Lower lobe of right lung (tissue), 2 donors: ENCODE results near the gene ARAP1. TPM values are rescaled to one million over a fixed set of nuclear protein-coding genes. Genes with fewer than 3 reads are reported as not detected.

Experiments used
- ATAC-seq, 2 donors: fragments of 200-7000 bp; cut with Tn5 transposase; one replicate each; pipeline ENCODE4 v1.9.1; 2020 to 2022; ENCODE audit warnings: mild to moderate bottlenecking in 2 of 2, moderate library complexity in 2 of 2
- DNase-seq: peaks from one replicate; pipeline ENCODE4 v3.0.0-alpha.2; 2020
- H3K27ac ChIP-seq: fragments of 200-600 bp; one replicate; pipeline ENCODE4 v1.8.0; 2022
- H3K27me3 ChIP-seq: fragments of 200-600 bp; one replicate; pipeline ENCODE4 v1.8.0; 2022; ENCODE audit warnings: low read depth
- H3K36me3 ChIP-seq: fragments of 200-600 bp; one replicate; pipeline ENCODE4 v1.8.0; 2022; ENCODE audit warnings: mild to moderate bottlenecking
- H3K4me1 ChIP-seq: fragments of 200-600 bp; one replicate; pipeline ENCODE4 v1.8.0; 2022
- H3K4me3 ChIP-seq: fragments of 200-600 bp; one replicate; pipeline ENCODE4 v1.8.0; 2022; ENCODE audit warnings: mild to moderate bottlenecking
- H3K9me3 ChIP-seq: fragments of 200-600 bp; one replicate; pipeline ENCODE4 v1.8.0; 2022
- intact Hi-C: fragments of 100-400 bp; cut with DNase I; formaldehyde crosslinking; loops from one replicate; pipeline ENCODE4 v1.11.0; 2022
- total RNA-seq: library from RNA; stranded (reverse); fragmentation: NEBNext Ultra II Directional; extraction: Animal tissue kit (Norgen Biotek cat#: 25700); gene quantifications from one replicate; pipeline ENCODE4 v1.2.1, GENCODE V29; 2021
- TF ChIP-seq, protein P1 (sequence below): fragments of 200-600 bp; IDR thresholded peaks from one replicate; pipeline ENCODE4 v1.8.0; 2022; ENCODE audit warnings: antibody characterized with exemption, mild to moderate bottlenecking
- donor health status: DM: no; HTN: yes; CAD: no; lungs with severe emphysema.

ARAP1 gene
- total RNA-seq, 1 donor from 2014 or later = 276 TPM

DNA sequence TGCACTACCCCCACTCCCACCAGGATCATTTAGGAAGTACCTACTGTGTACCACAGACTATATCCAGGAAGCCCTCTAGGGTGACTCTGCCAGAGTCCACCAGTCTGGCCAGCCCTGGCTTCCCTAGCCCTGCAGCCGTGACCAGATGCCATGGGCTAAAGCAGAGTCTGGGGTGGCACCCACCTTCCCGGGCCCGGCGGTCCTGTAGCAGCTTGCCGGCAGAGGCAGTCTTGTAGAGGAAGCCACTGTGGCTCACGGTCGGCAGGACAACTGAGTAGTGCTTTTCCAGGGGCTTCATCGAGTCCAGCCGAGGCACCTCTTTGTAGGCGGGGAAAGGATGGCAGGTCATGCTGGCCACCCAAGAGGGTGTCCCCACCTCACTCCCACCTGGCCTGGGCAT, 50.7 kb downstream of the ARAP1 start:
- TF ChIP-seq, protein P1, sequence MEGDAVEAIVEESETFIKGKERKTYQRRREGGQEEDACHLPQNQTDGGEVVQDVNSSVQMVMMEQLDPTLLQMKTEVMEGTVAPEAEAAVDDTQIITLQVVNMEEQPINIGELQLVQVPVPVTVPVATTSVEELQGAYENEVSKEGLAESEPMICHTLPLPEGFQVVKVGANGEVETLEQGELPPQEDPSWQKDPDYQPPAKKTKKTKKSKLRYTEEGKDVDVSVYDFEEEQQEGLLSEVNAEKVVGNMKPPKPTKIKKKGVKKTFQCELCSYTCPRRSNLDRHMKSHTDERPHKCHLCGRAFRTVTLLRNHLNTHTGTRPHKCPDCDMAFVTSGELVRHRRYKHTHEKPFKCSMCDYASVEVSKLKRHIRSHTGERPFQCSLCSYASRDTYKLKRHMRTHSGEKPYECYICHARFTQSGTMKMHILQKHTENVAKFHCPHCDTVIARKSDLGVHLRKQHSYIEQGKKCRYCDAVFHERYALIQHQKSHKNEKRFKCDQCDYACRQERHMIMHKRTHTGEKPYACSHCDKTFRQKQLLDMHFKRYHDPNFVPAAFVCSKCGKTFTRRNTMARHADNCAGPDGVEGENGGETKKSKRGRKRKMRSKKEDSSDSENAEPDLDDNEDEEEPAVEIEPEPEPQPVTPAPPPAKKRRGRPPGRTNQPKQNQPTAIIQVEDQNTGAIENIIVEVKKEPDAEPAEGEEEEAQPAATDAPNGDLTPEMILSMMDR = no peak
- Histone ChIP-seq H3K36me3 (peaks cover 99% of the 10 kb centered on the region), H3K9me3 (no peaks in the 10 kb centered on the region), H3K27me3 (no peaks in the 10 kb centered on the region), H3K27ac (peak overlapping the region; percentile 53), H3K4me1 (peaks cover 34% of the 10 kb centered on the region), H3K4me3 (no peak overlapping the region)
- intact Hi-C loops = no loop called here
- ATAC-seq = no peak
- no peak for DNase-seq

DNA sequence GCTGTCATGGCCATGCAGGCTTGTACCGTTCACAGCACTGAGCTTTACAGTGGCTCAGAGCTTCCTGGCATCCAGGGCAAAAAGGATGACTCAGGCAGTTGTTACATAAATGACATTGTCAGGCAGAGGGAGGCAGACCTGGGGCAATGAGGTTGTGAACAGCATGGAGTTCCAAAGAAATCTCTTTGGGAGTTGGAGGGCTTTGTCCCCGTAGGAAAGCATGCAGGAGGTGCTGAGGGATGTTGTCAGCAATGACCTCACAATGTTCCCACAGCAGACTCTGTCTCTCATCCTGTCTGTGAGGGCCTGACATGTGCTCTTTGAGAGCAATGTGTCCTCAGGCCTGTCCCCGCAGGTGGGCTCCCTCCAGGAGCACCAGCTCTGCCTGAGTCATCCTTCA, 52.1 kb downstream of the ARAP1 start:
- H3K9me3 ChIP-seq = no peaks in the 10 kb centered on the region
- intact Hi-C loops = no loop called here
- H3K36me3 ChIP-seq = peaks cover 99% of the 10 kb centered on the region
- DNase-seq (no peak), ATAC-seq (no peak)
- no peak overlapping the region for H3K27ac ChIP-seq
- TF ChIP-seq, protein P1 = no peak
- no peaks in the 10 kb centered on the region for H3K27me3 ChIP-seq
- H3K4me1 ChIP-seq = peaks cover 34% of the 10 kb centered on the region
- H3K4me3 ChIP-seq = no peak overlapping the region

DNA sequence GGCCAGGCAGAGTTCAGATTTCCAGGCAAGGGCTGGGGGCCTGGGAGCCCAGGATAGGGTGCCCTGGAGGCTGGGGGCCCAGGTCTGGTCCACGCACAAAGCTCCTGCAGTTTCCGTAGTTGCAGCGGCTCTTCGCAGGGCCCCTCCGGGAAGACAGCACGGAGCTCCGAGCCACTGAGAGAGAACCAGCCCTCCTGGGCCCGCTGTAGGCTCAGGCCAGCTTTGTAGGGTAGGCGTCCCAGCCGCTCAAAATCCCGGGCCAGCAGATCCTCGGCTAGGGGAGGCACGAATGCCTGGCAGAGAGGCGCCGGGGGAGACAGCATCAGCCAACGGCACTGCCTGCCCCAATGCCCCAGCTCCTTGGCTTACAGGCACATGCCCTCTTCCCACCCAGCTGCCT, 54.4 kb downstream of the ARAP1 start:
- peaks cover 100% of the 10 kb centered on the region for H3K36me3 ChIP-seq
- DNase-seq (no peak), ATAC-seq (no peak)
- H3K4me1 ChIP-seq = peaks cover 16% of the 10 kb centered on the region
- intact Hi-C loops = no loop called here
- TF ChIP-seq, protein P1 = no peak
- H3K27me3 ChIP-seq = no peaks in the 10 kb centered on the region
- no peak overlapping the region for H3K27ac ChIP-seq
- no peaks in the 10 kb centered on the region for H3K9me3 ChIP-seq
- no peak overlapping the region for H3K4me3 ChIP-seq

DNA sequence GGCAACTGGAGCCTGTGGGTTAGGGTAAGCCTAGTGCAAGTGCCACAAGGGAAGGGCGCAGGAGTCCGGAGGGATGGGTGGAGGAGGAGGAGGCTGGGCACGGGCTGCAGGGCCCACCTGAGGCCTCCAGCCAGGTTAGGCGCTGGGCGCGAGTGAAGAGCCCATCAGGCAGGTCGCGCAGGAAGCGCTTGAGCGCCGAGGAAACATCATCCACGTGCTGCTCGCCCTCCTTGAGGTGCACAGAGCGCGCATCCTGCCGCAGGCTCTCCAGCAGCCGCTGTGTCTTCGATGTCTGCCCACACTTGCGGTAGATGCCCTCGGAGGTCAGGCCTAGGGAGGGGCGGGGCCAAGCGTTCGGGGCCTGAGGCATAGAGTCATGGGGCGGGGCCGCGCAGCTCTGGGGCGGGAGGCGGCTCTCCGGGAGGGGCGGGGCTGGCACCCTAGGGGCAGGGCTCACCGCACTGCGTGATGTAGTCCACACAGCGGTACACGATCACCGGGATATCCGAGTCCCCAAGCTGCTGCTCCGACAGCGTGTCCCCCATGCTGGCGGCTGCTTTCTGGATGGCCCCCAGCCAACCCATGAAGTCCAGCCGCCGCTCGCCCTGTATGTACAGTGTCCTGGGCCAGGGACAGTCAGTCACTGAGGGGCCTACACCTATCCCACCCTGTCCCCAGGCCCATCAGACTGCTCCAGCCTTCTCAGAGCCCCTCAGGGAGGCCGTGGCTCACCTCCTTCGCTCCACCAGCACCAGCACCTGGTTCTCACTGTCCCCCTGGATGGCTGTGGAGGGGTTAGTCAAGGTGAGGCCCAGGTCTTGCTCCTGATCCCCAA, 55.1 kb downstream of the ARAP1 start:
- Histone ChIP-seq H3K27ac (no peak overlapping the region), H3K36me3 (peaks cover 100% of the 10 kb centered on the region), H3K4me1 (peaks cover 9% of the 10 kb centered on the region), H3K9me3 (no peaks in the 10 kb centered on the region), H3K4me3 (no peak overlapping the region), H3K27me3 (no peaks in the 10 kb centered on the region)
- TF ChIP-seq, protein P1 = no peak
- intact Hi-C loops = no loop called here
- DNase-seq = no peak
- ATAC-seq = peak; percentile 30 to 48

DNA sequence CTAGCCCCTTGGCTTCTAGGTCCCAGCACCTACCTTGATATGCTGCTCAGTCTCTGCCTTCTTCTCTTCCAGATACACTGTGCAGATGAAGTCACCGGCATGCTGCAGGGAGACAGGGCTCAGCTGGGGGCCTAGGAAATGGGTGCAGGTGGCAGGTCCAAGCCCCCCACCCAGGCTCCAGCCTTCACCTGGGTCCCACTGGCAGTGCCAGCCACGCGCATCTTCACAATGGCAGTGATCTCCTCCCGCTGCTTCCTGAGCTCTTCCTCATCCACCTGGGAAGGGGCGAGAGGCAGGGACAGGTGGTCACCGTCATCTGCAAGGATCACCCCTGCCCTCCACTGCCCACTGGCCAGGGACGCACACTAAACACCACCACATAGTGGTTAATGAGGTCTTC, 56.9 kb downstream of the ARAP1 start:
- H3K9me3 ChIP-seq = no peaks in the 10 kb centered on the region
- peaks cover 100% of the 10 kb centered on the region for H3K36me3 ChIP-seq
- no peak overlapping the region for H3K4me3 ChIP-seq
- no peak overlapping the region for H3K27ac ChIP-seq
- DNase-seq = no peak
- TF ChIP-seq, protein P1 = no peak
- no peak for ATAC-seq
- no peaks in the 10 kb centered on the region for H3K4me1 ChIP-seq
- no peaks in the 10 kb centered on the region for H3K27me3 ChIP-seq
- intact Hi-C loops = no loop called here
